Naive B cell (primary cell): ENCODE results near the gene HOXD12. TPM values are rescaled to one million over a fixed set of nuclear protein-coding genes. Genes with fewer than 3 reads are reported as not detected.

ENCODE experiments used
- ATAC-seq, 2 donors: fragments of 150-1000 bp; cut with Tn5 transposase; 2 replicates each; pipeline ENCODE4 v1.10.0; 2021; ENCODE audit warnings: low read depth in 2 of 2, mild to moderate bottlenecking in 2 of 2, moderate library complexity in 2 of 2
- DNase-seq: peaks from one replicate; pipeline ENCODE4 v3.0.0; 2022
- H3K27ac Mint-ChIP-seq, 6 donors: one replicate each; pipeline ENCODE4 v1.8.0; 2020 to 2022; ENCODE audit warnings: mild to moderate bottlenecking in 6 of 6, mixed read lengths in 6 of 6, moderate library complexity in 5 of 6, inconsistent platforms in 2 of 6
- H3K27me3 Mint-ChIP-seq, 3 donors: one replicate each; pipeline ENCODE4 v1.8.0; 2021 to 2022; ENCODE audit warnings: mixed read lengths in 3 of 3, mild to moderate bottlenecking in 1 of 3
- H3K36me3 Mint-ChIP-seq, 2 donors: one replicate each; pipeline ENCODE4 v1.8.0; 2020 to 2022; ENCODE audit warnings: mixed read lengths in 2 of 2, inconsistent platforms in 1 of 2, mild to moderate bottlenecking in 1 of 2
- H3K4me1 Mint-ChIP-seq, 3 donors: one replicate each; pipeline ENCODE4 v1.8.0; 2020 to 2022; ENCODE audit warnings: mixed read lengths in 3 of 3, inconsistent platforms in 1 of 3, mild to moderate bottlenecking in 1 of 3, moderate library complexity in 1 of 3
- H3K4me3 Mint-ChIP-seq, 8 donors: one replicate each; pipeline ENCODE4 v1.8.0; 2020 to 2022; ENCODE audit warnings: mild to moderate bottlenecking in 8 of 8, mixed read lengths in 8 of 8, moderate library complexity in 8 of 8, inconsistent platforms in 2 of 8
- H3K9me3 Mint-ChIP-seq, 7 donors: one replicate each; pipeline ENCODE4 v1.8.0; 2020 to 2022; ENCODE audit warnings: mixed read lengths in 7 of 7, mild to moderate bottlenecking in 5 of 7, inconsistent platforms in 2 of 7, moderate library complexity in 1 of 7
- polyA plus RNA-seq, 6 donors: library from polyadenylated mRNA; unstranded; fragments of 300-500 nt; fragmentation: Illumina TruSeq; gene quantifications; one replicate each; pipeline ENCODE4 v1.2.3, GENCODE V29; 2021; ENCODE audit warnings: low read depth in 6 of 6

HOXD12 gene
- polyA plus RNA-seq: not detected

- DNase-seq (no peak), ATAC-seq (no peak)
- Mint-ChIP-seq H3K36me3 (peaks cover 0 to 7% of the 10 kb centered on the region in 2 donors), H3K27me3 (peaks cover 74 to 96% (median 89%) of the 10 kb centered on the region in 3 donors), H3K4me1 (peaks cover 16 to 26% (median 25%) of the 10 kb centered on the region in 3 donors), H3K27ac (peak within 1 kb of the TSS in 3 of 6 donors; percentile 27 to 92 (median 86)), H3K9me3 (peaks cover 0 to 13% (median 11%) of the 10 kb centered on the region in 7 donors), H3K4me3 (peak within 1 kb of the TSS in 4 of 8 donors; percentile 33 to 73 (median 46))
These were observed at the start of gene HOXD12 for GRCh38 chr2:176099728-176100546. HOXD12 (plus strand) TSS chr2:176099795; CDS start chr2:176099802, 7 bp downstream.

DNA sequence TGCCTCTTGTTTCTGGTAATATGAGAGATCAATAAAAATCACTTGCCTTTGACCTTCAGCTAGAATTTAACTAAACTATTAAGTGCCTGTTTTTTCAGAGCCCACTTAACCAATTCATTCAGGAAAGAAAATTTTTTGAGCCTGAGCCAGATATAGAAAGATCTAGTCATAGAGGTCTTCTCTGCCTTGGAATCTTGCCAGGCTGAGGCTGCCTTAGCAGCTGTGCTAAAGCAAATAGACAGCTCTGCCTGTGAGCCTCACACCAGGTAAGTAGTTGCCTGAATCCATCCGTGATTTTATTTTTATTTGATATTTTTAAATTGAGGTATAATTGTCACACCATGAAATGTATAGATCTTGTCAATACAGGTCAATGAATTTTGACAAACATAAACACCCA, 43.2 kb upstream of the HOXD12 start:
- peaks cover 0 to 6% (median 4%) of the 10 kb centered on the region in 7 donors for H3K9me3 Mint-ChIP-seq
- DNase-seq: no peak
- H3K27me3 Mint-ChIP-seq: peaks cover 38 to 53% (median 49%) of the 10 kb centered on the region in 3 donors
- no peaks in the 10 kb centered on the region for H3K4me1 Mint-ChIP-seq
- H3K27ac Mint-ChIP-seq: no peak overlapping the region
- no peak for ATAC-seq
- H3K4me3 Mint-ChIP-seq: no peak overlapping the region
- no peaks in the 10 kb centered on the region for H3K36me3 Mint-ChIP-seq

- DNase-seq: no peak
- Mint-ChIP-seq H3K4me1 (peaks cover 5 to 16% (median 13%) of the 10 kb centered on the region in 3 donors), H3K4me3 (no peak overlapping the region), H3K27me3 (peaks cover 45 to 66% (median 59%) of the 10 kb centered on the region in 3 donors), H3K9me3 (peaks cover 0 to 9% (median 4%) of the 10 kb centered on the region in 7 donors), H3K27ac (no peak overlapping the region), H3K36me3 (peaks cover 0 to 4% of the 10 kb centered on the region in 2 donors)
- no peak for ATAC-seq
These were observed 35.6 kb upstream of the HOXD12 start for GRCh38 chr2:176063958-176064357.

DNA sequence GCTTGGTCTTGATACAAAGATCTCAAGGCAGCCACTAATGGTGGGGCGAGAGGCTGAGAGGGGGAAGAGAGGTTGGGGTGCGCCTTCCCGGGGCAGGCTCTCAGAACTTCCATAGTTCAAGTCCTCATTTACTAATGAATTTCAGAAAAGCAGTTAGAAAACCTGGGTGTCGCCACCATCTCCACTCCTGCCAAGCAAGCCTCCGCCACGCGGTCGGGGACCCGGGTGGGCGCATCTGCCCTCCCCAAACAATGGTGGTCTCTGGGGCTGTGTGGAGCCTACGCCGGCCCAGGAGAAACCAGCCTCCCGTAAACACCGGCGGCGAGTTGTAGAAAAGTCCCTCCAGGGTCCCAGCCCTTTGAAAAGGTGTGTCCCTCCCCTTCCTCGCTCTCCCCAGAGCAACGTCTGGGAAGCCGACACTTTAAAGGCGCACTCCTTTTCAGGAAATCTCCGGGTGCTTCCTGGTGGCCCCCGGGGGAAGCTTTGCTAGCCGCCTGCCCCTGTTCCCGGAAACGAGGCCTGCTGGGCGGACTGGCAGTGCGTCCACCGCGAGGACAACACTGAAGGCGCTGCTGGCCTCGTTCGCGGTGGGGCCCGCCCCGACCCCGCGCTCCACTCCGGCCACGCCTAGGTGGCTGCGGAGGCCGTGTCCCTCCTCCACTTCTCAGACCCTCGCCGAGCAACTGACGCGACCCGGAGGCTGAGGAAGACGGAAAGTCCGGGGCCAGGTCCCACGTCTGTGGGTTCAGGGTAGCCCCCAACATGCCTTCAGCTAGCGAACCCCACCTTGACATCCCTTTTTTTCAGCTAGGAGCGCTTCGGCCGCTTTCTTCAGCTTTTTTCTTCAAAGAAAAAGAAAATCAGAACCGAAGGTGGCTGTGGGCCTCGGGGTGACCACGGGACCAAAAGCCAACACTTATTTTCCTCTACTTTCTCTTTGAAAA, 32.7 kb upstream of the HOXD12 start:
- ATAC-seq (no peak), DNase-seq (no peak)
- no peak overlapping the region for H3K27ac Mint-ChIP-seq
- H3K9me3 Mint-ChIP-seq: peaks cover 0 to 8% (median 2%) of the 10 kb centered on the region in 7 donors
- H3K27me3 Mint-ChIP-seq: peaks cover 65 to 82% (median 80%) of the 10 kb centered on the region in 3 donors
- peaks cover 0 to 4% of the 10 kb centered on the region in 2 donors for H3K36me3 Mint-ChIP-seq
- H3K4me3 Mint-ChIP-seq: peak overlapping the region in 1 of 8 donors; percentile 12
- H3K4me1 Mint-ChIP-seq: peaks cover 6 to 20% (median 13%) of the 10 kb centered on the region in 3 donors

- no peak for ATAC-seq
- peaks cover 0 to 4% of the 10 kb centered on the region in 2 donors for H3K36me3 Mint-ChIP-seq
- peak overlapping the region in 1 of 8 donors; percentile 15 for H3K4me3 Mint-ChIP-seq
- H3K27me3 Mint-ChIP-seq: peaks cover 62 to 82% (median 79%) of the 10 kb centered on the region in 3 donors
- H3K9me3 Mint-ChIP-seq: peaks cover 0 to 8% (median 3%) of the 10 kb centered on the region in 7 donors
- H3K4me1 Mint-ChIP-seq: peaks cover 6 to 20% (median 13%) of the 10 kb centered on the region in 3 donors
- no peak overlapping the region for H3K27ac Mint-ChIP-seq
- DNase-seq: no peak
These were observed 31.8 kb upstream of the HOXD12 start for GRCh38 chr2:176067589-176068418.

DNA sequence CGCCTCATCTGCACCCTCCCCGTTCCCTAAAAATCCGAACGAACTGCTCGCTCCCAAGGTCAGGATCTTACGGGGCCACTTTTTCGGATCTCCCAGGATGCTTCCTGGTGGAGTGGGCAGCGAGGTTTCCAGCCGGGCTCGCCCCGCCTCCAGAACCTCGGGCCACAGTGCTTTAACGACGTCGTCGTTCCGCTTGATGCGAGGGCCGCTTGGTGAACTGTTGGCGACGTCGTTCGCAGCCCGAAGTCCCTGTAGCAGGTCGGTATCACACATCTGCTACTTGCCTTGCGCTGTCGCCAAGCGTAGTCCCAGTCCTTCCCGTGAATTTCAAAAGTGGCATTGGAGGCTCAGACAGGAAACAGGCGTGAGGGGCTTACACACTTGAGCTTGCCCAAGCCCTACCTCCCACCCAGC, 31.2 kb upstream of the HOXD12 start:
- peaks cover 67 to 85% (median 83%) of the 10 kb centered on the region in 3 donors for H3K27me3 Mint-ChIP-seq
- DNase-seq: no peak
- H3K4me3 Mint-ChIP-seq: peak overlapping the region in 3 of 8 donors; percentile 12 to 28 (median 12)
- H3K9me3 Mint-ChIP-seq: peaks cover 0 to 9% (median 3%) of the 10 kb centered on the region in 7 donors
- peak overlapping the region in 2 of 6 donors; percentile 44 to 79 for H3K27ac Mint-ChIP-seq
- H3K36me3 Mint-ChIP-seq: peaks cover 0 to 4% of the 10 kb centered on the region in 2 donors
- ATAC-seq: no peak
- peaks cover 6 to 20% (median 13%) of the 10 kb centered on the region in 3 donors for H3K4me1 Mint-ChIP-seq

GRCh38 chr2:176071330-176072291, 28.0 kb upstream of the HOXD12 start:
- DNase-seq: no peak
- Mint-ChIP-seq H3K4me3 (peak overlapping the region in 2 of 8 donors; percentile 17 to 37), H3K27ac (no peak overlapping the region), H3K27me3 (peaks cover 71 to 91% (median 89%) of the 10 kb centered on the region in 3 donors), H3K9me3 (peaks cover 0 to 25% (median 4%) of the 10 kb centered on the region in 7 donors), H3K4me1 (peaks cover 6 to 20% (median 13%) of the 10 kb centered on the region in 3 donors), H3K36me3 (peaks cover 4 to 12% of the 10 kb centered on the region in 2 donors)
- no peak for ATAC-seq

DNA sequence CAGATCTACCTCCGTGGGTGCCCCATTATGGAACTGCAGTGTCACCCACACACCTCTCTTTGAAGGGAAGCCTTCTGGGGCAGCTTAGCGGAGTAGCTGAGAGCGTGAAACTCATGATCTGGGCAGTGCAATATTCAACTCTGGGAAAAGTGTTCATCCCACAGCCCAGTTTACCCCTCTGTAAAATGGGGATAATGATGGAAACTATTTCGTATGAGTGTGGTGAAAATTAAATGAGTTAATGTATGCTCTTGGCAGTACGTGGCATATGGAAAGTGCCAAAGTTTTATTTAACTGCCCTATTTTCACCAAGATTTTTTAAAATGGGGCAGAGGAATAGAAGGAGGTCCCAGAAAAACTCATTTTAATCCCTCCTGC, 27.3 kb upstream of the HOXD12 start:
- H3K27ac Mint-ChIP-seq: no peak overlapping the region
- DNase-seq: no peak
- H3K4me3 Mint-ChIP-seq: peak overlapping the region in 2 of 8 donors; percentile 17 to 37
- H3K27me3 Mint-ChIP-seq: peaks cover 77 to 91% (median 91%) of the 10 kb centered on the region in 3 donors
- peaks cover 4 to 12% of the 10 kb centered on the region in 2 donors for H3K36me3 Mint-ChIP-seq
- H3K9me3 Mint-ChIP-seq: peaks cover 0 to 29% (median 4%) of the 10 kb centered on the region in 7 donors
- H3K4me1 Mint-ChIP-seq: peaks cover 6 to 18% (median 12%) of the 10 kb centered on the region in 3 donors
- ATAC-seq: no peak

GRCh38 chr2:176072951-176073904, 26.4 kb upstream of the HOXD12 start:
- DNase-seq: no peak
- H3K27ac Mint-ChIP-seq: peak overlapping the region in 1 of 6 donors; percentile 53
- no peak for ATAC-seq
- H3K36me3 Mint-ChIP-seq: peaks cover 4 to 12% of the 10 kb centered on the region in 2 donors
- peaks cover 0 to 30% (median 6%) of the 10 kb centered on the region in 7 donors for H3K9me3 Mint-ChIP-seq
- H3K4me3 Mint-ChIP-seq: peak overlapping the region in 1 of 8 donors; percentile 40
- H3K4me1 Mint-ChIP-seq: peaks cover 6 to 10% (median 6%) of the 10 kb centered on the region in 3 donors
- peaks cover 75 to 88% (median 85%) of the 10 kb centered on the region in 3 donors for H3K27me3 Mint-ChIP-seq

GRCh38 chr2:176074919-176075425, 24.6 kb upstream of the HOXD12 start:
- DNase-seq: no peak
- peaks cover 75 to 91% (median 84%) of the 10 kb centered on the region in 3 donors for H3K27me3 Mint-ChIP-seq
- peaks cover 5 to 41% (median 16%) of the 10 kb centered on the region in 7 donors for H3K9me3 Mint-ChIP-seq
- H3K4me3 Mint-ChIP-seq: no peak overlapping the region
- peaks cover 7 to 11% (median 8%) of the 10 kb centered on the region in 3 donors for H3K4me1 Mint-ChIP-seq
- ATAC-seq: no peak
- H3K27ac Mint-ChIP-seq: no peak overlapping the region
- H3K36me3 Mint-ChIP-seq: peaks cover 7 to 20% of the 10 kb centered on the region in 2 donors
